HG03575 (cell line): Measurements from ENCODE around the gene GPR108.
"Not testable (repeated sequence)": the region's sequence is repeated elsewhere in the genome, so short reads cannot be mapped to it uniquely, and the experiment has no call there.

ENCODE experiments used
- ATAC-seq: cut with Tn5 transposase; IDR thresholded peaks from one replicate; pipeline ENCODE4 v1.9.1; 2021; ENCODE audit not compliant: unreplicated experiment, insufficient number of reproducible peaks, low FRiP score; ENCODE audit errors: extremely low read depth

The GPR108 gene

DNA sequence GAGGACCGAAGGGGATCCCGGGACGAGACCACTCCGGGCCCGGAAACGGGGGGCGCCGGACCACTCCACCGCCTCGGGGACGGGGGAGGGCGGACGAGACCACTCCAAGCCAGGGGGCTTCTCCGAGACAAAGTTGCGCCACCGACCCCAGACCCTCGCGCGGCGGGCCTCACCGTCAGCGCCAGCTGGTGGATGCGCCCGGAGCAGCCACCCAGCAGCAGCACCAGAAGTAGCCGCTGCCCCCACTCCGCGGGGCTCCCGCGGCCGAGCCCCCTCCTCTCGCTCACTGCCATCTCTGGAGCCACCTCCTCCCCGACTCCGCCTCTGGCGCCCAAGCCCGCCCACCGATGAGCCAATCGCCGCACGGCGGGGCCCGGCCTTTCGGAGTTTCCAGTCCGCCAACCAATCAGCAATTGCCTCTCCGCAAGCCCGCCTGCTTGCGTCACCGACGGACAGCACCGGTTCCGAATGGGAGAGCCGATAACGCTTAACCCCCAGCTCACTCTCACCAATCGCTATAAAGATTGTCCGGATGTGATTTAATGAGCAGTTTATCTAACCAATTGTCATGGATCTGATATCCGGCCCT lies at the start of gene GPR108:
TSS of gene GPR108 (minus strand) at position 297 of the 589 bp plus-strand sequence. CDS start at position 293, 4 bp downstream.
- peak; percentile 36 for ATAC-seq

GRCh38 chr19:6779206-6779605 lies 41.8 kb upstream of the GPR108 start:
- no peak for ATAC-seq

- ATAC-seq: no peak
These were observed 41.0 kb upstream of the GPR108 start for GRCh38 chr19:6778386-6778785.

GRCh38 chr19:6777434-6777833 lies 40.1 kb upstream of the GPR108 start:
- ATAC-seq: no peak

- no peak for ATAC-seq
These were observed 39.6 kb upstream of the GPR108 start for GRCh38 chr19:6776999-6777398.

GRCh38 chr19:6776045-6776444 lies 38.7 kb upstream of the GPR108 start:
- not testable (repeated sequence) for ATAC-seq

GRCh38 chr19:6774821-6775707 lies 37.7 kb upstream of the GPR108 start:
- ATAC-seq: no peak

DNA sequence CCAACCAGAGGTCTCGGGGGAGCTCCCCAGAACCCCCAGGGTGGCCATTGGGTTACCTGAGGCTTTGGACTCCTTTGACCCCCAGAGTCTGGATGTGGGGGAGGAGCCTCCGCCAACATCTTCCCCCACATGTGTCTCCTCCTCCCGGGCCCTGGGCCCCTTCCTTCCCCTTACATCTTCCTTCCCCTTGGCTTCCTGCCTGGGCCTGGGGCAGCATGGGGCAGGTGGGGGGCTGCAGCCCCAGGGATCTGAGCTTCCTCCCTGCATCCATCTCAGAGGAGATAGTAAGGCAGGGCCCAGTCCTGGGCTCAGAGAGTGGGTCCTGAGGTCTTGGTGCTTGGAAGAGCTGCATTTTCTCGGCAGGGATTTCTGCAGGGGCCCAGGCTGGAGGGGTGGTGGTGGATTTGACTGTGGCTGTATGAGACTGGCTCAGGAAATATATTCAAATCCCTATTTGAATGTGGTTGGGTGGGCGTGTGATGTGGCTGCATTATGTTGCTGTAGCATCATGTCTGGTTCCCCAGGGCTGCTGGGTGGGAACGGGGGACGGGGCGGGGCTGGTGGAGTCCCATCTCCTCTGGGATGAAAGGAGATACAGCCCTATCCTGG lies 36.0 kb upstream of the GPR108 start:
- no peak for ATAC-seq

- no peak for ATAC-seq
These were observed 35.5 kb upstream of the GPR108 start for GRCh38 chr19:6772866-6773322.

- ATAC-seq: no peak
These were observed 34.9 kb upstream of the GPR108 start, which contains the start of gene VAV1 for GRCh38 chr19:6772028-6772865. Gene VAV1, plus strand, starts transcription at chr19:6772708. Its CDS starts 100 bp downstream, at chr19:6772808.

DNA sequence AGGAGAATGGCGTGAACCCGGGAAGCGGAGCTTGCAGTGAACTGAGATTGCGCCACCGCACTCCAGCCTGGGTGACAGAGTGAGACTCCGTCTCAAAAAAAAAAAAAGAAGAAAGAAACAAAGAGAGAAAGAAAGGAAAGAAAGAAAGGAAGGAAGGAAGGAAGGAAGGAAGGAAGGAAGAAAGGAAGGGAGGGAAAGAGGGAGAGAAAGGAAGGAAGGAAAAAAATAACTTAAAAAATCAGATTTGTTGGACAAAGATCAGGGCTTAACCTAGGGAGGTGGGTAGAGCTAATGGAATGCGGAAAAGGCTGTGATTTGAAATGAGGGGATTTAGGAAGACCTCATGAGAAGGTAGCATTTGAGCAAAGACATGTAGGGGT lies 34.3 kb upstream of the GPR108 start:
- ATAC-seq: not testable (repeated sequence)

DNA sequence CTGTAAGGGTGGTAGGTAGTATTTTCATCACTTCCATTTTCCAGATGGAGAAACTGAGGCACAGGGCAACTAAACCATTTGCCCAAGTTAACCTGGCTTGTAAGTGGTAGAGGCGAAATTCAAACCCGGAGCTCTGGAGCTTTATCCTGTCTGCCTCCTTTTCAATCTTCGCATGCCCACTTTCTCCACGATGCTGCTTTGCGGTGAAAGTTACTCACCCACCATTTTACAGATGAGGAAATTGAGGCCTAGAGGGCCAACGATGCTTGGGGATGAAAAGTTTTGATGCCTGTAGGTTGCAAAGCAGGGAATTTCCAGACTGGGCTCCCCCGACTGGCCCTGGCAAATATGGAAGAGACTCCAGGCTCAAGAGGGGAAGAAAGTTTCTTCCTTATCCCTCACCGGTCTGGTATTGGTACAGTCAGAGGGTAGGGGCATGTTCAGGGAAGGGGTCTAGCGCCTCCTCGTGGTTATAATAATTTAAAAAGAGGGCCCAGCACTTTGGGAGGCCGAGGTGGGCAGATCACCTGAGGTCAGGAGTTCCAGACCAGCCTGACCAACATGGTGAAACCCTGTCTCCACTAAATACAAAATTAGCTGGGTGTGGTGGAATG lies 31.7 kb upstream of the GPR108 start:
- no peak for ATAC-seq

GRCh38 chr19:6768236-6768785 lies 30.9 kb upstream of the GPR108 start:
- ATAC-seq: no peak

DNA sequence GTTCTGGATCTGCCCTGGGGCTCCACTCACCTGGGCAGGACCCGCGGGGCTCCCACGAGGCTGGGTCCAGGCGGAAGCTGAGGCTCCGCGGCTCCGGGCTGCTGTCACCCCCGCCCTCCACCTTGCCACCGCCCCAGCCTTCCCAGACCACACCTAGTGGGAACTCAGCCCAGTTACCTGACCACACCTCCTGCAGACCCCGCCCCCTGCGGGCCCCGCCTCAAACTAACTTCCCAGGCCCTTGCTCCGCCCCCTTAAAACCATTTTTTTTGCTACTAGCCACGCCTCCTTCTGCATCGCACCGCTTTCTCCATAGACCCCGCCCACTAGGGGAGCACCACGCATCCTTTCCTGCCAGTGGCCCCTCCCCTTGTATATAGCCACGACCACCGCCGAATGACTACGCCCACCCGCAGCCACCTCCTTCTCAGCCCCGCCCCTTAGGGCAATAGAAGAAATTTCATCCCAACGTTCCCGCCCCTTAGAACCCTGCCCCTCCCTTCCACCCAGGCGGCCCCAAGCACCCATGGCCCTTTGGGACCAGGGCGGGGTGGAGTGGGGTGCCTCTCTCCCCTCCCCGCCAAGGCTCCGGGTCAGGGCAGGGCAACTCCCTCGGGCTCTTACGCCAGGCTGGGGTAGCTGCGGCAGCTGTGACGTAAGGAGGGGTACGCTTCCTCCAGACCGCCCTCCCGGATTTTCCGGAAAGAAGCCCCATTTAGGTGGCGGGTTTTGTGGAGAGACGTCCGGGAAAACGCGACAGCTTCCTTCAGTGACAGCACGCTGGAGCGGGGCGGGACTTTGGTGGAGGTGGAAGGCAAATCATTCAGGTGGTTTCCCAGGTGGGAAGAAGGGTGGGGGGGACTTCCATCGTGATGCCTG lies 30.2 kb upstream of the GPR108 start, which contains the start of gene SH2D3A:
TSS of gene SH2D3A (minus strand) at position 79 of the 879 bp plus-strand sequence. CDS start 3,687 bp downstream, outside the sequence.
- ATAC-seq: peak; percentile 41

- ATAC-seq: no peak
These were observed 29.6 kb upstream of the GPR108 start for GRCh38 chr19:6767081-6767356.

- no peak for ATAC-seq
These were observed 29.1 kb upstream of the GPR108 start for GRCh38 chr19:6766357-6767080.
